Amniotic epithelial cell (primary cell): Measurements from ENCODE around the gene COL23A1.

Experiments
- DNase-seq: peaks from one replicate; pipeline ENCODE4 v3.0.0-alpha.2; 2010; ENCODE audit warnings: low read depth

Gene COL23A1

DNA sequence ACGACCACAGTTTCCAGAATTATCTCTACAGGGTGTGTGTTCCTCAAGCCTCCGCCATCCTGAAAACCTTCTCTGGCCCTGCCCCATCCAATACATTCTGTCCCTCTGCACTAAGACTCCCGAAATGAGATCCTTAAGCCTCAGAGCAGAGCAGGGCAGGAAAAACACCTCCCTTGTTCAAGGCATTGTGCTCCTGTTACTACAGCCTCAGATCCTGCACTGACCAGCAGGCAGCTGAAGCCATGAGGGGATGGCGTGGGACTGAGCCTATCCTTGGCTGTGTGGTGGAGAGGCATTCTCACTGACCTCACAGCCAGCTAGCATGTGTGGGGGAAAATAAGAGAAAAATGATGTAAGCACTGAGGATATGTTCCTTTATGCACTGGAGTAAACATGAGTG is 250.9 kb downstream of the COL23A1 start:
- no peak for DNase-seq

GRCh38 chr5:178338750-178339144 is 251.4 kb downstream of the COL23A1 start:
- no peak for DNase-seq

- no peak for DNase-seq
Observed at GRCh38 chr5:178338126-178338749, 252.0 kb downstream of the COL23A1 start.

DNA sequence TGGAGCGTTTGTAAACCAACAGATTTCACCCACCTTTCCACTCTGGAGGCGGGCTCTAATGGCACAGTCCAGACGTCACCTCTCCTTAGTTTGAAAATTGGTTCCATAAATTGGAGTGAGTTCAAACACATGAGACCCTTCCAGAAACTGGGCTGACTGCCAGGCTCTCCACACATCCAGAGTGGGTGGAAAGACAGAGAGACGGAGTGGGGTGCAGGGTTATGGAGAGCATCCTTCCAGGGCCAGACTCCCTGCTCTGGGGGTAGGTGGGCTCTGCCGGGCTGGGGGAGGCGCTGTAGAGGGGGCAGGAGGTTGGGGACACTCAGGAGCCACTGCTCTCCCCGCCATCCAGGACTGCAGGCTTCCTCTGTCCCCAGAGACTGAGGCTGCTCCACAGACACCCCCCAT is 252.9 kb downstream of the COL23A1 start:
- no peak for DNase-seq

- DNase-seq = no peak
Observed at GRCh38 chr5:178336889-178337288, 253.3 kb downstream of the COL23A1 start.

DNA sequence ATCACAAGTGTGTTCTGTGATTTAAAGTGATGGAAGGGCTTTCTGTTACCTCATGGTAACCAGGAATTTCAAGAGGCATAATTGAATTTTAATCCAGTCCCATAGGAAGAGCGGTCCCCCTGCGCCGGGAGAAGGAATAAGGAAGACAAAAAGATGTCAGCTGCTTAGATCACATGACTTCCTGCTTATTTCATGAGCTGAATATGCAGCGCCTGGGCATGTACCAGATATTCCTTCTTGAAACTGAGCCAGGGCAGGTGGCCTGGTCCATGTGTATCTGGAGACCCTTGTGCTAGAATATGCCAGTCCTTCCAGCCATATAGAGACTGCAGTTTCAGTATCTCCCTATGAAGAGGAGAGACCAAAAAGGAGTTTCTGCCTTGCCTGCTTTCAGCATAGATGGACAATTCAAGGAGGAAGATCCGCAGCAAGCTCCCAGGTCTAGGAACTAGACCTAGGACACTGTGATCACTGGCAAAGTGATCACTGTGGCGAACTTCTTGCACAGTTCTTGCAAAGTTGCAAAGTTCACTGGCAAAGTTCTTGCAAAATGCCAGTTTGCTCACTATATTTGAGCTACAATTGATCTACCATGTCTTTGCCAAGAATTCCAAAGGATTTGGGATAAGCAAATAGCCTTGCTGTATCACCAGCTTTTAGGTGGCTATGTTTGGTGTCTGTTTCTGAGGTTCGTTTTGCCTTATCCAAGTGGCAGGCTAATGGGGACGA is 254.7 kb downstream of the COL23A1 start:
- no peak for DNase-seq

- DNase-seq = no peak
Observed at GRCh38 chr5:178334861-178335260, 255.3 kb downstream of the COL23A1 start.

DNA sequence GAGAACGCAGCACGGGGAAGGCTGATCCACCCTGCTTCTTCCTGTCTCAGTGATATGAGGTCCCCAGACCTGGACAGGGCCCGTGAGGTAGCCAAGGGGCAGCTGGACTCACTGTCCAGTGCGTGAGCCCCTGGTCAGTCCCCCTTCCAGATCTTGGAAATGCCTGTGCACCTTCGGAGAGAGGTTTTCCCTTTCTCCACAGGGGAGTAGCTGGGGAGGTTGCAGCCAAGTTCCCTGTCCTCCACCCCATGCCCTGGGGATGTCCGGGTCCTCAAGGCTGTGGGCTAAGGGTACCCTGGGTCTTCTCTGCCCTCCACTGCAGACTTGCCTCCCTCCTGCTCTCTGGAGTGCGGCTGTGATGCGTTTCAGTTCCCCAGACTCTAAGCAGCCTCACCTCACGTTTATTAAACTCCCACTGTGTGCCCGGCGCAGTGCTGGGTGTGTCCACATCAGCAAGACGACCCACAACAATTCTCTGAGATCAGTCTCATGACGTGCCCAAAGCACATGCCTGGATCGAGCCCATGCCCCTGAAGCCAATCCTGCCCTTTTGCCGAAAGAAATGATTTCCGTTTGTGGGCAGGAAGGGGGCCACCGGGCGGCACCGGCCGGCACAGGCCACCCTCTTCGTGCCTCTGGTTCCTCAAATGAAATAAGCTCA is 256.2 kb downstream of the COL23A1 start:
- no peak for DNase-seq

GRCh38 chr5:178332210-178332641 is 258.0 kb downstream of the COL23A1 start:
- no peak for DNase-seq

DNA sequence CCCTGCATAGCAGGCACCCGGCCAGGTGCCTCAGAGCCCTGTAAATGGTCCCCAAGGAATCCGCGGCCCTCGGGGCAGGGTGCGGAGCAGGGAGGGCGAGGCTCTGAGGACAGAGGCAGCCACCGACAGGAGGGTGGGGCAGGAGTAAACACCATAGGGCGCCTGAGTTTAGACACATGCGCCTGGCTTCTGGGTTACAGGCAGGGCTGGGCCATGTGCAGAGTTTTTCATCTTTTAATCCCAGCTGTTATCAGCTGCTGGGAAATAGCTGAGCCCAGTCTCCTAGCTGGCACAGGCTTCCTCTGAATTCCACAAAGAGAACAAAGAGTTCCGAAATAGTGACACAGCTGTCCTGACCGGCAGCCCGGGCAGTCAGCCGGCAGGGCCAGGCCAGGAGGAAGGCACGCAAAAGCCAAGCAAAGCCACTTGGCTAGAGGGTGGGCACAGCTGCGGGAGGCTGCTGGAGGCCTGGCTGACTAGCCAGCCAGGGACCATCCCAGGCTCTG is 258.6 kb downstream of the COL23A1 start:
- no peak for DNase-seq

DNA sequence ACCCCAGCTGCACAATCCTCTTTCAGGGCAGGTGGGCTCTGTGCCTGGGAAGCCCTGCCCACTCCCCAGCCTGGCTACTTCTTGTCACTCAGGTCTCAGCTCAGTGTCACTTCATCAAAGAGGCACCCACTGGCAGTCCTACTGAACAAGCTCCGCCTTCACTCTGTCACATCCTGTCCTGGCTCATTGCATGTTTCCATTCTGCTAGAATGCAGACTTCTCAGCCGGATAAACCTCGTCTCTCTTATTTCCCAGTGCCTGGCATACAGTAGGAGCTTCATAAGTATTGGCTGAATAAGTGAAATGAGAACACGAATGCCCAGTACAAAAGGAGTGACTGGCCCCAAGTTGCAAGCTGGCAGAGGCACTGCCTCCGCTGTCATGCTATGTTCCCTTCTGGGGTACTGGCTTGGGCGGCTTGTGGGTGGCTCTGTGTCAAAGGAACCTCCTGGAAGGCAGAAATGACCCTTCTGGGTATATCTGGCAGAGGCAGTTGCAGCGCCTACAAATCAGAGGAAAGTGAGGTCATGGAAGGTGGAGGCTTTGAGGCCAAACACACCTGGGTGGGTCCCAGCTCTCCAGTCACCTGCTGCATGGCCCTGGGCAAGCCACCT is 259.3 kb downstream of the COL23A1 start:
- DNase-seq = no peak

DNA sequence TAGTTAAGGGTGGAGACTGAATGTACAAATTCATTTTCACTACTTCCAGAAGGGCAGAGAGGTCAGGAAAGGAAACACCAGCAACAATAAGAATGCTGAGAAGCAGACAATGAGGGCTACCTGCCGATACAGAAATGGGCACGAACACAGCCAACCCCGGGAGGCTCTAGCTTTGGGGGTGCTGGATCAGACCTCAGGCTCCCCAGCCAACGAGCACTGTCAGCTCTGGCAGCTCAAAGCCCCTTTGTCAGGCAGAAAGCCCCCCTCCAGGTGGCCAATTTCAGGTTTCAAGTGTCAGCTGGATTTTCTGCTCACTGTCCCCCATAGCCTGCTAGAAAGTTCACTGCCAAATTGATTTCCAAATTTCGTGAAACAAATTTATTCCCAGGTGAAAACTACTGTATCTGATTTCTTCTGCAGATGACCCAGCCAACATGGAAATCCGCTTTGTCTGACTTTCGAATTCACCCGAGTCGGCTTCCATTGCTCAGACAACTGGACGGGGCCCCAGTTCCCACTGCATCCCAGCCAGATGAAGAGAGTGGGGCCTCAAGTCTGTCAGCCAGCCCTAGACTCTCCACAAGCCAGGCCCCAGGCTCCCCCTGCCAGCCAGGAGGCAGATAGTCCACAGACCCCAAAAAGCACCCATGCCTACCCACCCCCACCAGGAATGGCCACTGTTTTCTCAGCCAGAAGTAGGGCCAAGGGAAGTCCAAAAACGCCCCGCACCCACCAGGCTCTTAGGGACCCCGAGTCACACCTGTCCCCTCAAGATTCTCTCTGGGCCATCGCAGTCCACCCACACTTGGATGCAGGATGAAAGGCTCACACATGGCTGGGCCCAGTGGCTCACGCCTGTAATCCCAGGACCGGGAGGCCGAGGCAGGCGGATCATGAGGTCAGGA is 261.1 kb downstream of the COL23A1 start:
- DNase-seq = no peak

GRCh38 chr5:178327931-178328711 is 262.1 kb downstream of the COL23A1 start:
- DNase-seq = no peak

DNA sequence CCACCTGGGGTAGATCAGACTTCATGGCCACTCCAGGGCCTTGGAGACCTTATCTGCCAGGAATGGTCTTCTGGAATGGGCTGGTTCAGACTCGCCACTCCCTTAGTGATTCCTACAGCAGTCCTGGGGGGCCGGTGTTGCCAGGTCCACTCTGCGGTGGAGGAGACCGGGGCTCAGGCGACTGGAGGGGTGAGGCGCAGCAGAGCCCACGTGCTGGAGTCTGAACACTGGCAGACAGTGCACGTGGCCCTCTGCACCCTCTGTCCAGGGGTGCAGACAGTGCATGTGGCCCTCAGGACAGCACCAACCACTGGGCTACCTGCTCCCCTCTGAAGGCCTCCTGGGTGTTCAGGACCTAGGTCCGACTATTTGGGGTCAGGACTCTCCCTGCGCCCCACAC is 262.7 kb downstream of the COL23A1 start:
- no peak for DNase-seq

DNA sequence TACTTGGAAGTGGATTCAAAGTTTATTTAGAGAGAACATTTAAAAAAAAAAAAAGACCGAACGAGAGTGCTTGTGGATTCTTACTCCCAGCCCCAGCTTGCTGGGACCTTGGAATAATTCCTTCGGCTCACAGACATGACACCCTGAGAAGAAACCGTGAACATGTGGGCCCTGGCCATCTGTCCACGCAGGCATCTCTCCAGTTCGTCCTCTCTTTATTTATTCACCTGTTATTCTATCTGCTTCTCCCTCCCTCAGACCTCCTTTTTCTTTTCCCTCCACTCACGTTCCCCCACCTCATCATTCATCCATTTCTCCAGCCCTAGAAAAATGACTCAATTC is 263.8 kb downstream of the COL23A1 start:
- DNase-seq = no peak

DNA sequence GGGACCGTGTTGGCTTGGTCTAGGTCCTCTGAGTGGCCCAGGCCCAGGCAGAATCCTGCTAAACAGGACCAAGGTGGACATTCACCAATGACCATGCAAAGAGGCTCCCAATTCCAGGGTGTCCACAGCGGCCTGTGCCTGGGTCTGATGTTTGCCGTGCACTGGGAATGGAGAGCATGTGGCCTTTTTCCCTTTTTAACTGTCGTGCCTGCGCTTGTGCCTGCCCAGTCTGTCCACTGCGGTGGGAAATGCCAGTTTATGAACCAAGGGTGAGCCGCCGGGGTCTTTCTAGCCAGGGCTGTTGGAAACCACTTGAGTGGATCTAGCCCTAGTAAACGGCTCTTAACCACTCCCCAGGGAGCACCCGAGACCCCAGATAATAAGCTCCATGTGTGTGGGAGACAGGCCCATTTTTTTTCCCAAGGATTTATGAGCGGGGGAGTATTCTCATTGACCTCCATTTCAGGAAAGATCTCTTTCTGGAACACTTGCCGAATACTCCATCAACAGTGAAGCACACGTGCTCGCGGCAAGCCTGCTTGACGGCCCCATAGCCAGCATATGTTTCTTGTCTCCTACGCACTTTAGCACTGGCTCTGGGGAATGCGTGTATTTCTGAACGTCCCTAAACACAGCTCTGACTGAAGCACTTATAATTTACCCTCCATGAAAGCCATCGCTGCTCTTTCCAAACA is 264.4 kb downstream of the COL23A1 start:
- no peak for DNase-seq

DNA sequence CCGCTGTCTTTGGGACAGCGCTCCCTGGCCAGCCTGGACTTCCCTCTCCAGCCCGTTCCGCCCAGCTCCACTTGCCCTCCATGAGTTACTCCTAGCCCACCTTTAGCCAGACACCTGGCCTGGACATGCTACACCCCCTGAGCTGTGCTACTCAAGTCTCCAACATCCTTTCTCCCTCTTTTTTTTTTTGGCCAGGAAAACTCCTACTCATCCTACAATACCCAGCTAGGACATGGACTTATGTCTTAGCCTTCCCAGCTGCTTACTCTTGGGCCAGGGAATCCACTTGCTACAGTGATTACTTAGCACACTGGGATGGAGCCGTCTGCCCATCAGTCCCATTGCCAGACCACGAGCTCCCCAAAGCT is 264.9 kb downstream of the COL23A1 start:
- no peak for DNase-seq

- DNase-seq = no peak
Observed at GRCh38 chr5:178324481-178325310, 265.5 kb downstream of the COL23A1 start.

GRCh38 chr5:178323961-178324360 is 266.2 kb downstream of the COL23A1 start:
- DNase-seq = no peak

DNA sequence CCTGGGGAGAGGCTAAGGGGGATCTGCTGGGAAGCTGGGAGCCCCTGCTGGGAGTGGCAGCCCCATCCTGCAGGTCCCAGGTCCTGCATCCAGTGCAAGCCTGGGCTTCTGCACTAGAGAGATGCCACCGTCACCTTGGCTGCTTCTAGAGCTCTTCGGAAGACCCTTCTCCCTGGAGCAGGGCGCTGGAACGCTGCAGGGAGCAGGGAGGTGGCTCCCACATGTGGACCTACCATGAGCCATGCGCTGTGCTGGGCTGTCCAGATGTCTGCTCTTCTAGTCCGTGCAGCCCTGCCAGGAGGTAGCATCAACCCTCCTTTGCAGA is 266.7 kb downstream of the COL23A1 start:
- DNase-seq = no peak
